Measurements from ENCODE around the gene TBC1D22A. TPM values are rescaled to one million over a fixed set of nuclear protein-coding genes. Genes with fewer than 3 reads are reported as not detected.

TBC1D22A gene
- total RNA-seq, 6 experiments from 2014 or later = 20.4 to 24.1 (median 22.2) TPM

DNA sequence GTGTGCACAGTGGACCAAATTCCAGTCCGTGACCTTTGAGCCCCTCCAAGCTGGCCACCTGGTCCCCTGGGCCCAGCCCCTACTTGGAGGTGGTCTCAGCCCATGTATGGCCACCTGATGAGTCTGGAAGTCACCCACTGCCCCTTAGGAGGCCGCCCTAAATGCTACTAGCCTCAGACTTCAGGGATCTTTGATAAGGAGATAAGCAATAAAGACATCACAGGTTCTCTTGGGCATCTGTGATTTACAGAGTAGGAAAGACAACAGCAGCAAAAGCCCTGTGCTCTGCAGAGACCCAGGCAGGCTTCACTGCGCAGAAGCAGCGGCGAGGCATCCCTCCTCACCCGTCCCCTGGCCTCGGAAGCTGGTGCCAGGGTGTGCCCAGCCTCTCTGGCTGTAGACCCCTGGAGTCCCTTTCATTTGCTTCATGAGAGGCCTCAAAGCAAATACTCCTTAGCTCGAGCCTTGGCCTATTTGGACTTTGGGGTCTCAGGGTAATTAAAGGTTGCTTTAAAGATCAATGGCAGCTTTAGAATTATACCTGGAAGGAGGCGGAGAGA lies 360.1 kb downstream of the TBC1D22A start:
- Mint-ChIP-seq H3K9me3 (no peaks in the 10 kb centered on the region), H3K27ac (no peak overlapping the region), H3K27me3 (ENCODE audit: insufficient read depth) (no peaks in the 10 kb centered on the region; the same call in none of the 2 replicates), H3K36me3 (ENCODE audit: low read depth) (no peaks in the 10 kb centered on the region), H3K4me3 (no peak overlapping the region), H3K4me1 (ENCODE audit: low read depth) (no peaks in the 10 kb centered on the region)
- DNase-seq = no peak
- TF ChIP-seq, protein P1, sequence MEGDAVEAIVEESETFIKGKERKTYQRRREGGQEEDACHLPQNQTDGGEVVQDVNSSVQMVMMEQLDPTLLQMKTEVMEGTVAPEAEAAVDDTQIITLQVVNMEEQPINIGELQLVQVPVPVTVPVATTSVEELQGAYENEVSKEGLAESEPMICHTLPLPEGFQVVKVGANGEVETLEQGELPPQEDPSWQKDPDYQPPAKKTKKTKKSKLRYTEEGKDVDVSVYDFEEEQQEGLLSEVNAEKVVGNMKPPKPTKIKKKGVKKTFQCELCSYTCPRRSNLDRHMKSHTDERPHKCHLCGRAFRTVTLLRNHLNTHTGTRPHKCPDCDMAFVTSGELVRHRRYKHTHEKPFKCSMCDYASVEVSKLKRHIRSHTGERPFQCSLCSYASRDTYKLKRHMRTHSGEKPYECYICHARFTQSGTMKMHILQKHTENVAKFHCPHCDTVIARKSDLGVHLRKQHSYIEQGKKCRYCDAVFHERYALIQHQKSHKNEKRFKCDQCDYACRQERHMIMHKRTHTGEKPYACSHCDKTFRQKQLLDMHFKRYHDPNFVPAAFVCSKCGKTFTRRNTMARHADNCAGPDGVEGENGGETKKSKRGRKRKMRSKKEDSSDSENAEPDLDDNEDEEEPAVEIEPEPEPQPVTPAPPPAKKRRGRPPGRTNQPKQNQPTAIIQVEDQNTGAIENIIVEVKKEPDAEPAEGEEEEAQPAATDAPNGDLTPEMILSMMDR (IDR thresholded peaks at IDR 0.05) = no peak

DNA sequence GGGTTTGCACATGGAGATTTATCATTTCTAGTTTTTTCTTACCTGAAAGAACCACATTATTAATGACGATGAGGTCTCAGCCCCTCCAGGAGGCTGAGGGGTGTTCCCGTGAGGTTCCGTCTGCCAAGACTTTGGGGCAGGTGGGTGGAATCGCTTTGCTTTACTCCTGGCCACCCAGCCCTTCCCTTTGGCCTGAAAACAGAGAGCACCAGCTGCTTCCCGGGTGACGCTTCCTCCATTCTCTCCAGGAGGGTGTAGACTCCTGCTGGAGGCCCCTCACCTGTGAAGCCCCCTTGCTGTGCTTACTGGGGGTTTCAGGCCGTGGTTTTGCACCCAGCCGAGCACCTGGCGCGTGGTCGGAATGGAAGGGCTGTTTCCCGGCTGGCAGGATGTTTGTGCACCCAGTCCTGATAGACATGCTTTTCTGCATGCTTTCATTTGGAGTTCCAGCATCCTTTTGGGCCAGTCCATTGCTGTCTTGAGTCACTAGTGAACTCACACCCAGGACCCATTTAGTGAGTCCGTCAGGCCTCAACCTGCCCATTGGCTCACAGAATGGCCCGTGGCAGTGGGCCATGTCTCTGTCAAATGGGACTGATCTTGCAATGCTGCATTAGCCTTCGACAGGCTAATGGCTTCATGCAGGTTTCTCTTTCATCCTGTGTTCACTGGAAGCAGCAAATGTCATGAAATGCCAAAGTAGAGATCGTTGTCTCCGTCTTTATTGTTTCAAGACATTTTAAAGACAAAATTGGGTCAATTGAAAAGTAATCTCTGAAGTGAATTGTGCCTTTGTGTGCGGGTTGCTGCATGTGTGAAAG lies 360.8 kb downstream of the TBC1D22A start:
- TF ChIP-seq, protein P1 (IDR thresholded peaks at IDR 0.05) = no peak
- Mint-ChIP-seq H3K27ac (no peak overlapping the region), H3K4me3 (no peak overlapping the region), H3K36me3 (ENCODE audit: low read depth) (no peaks in the 10 kb centered on the region), H3K9me3 (no peaks in the 10 kb centered on the region), H3K27me3 (ENCODE audit: insufficient read depth) (no peaks in the 10 kb centered on the region; the same call in none of the 2 replicates), H3K4me1 (ENCODE audit: low read depth) (no peaks in the 10 kb centered on the region)
- no peak for DNase-seq

DNA sequence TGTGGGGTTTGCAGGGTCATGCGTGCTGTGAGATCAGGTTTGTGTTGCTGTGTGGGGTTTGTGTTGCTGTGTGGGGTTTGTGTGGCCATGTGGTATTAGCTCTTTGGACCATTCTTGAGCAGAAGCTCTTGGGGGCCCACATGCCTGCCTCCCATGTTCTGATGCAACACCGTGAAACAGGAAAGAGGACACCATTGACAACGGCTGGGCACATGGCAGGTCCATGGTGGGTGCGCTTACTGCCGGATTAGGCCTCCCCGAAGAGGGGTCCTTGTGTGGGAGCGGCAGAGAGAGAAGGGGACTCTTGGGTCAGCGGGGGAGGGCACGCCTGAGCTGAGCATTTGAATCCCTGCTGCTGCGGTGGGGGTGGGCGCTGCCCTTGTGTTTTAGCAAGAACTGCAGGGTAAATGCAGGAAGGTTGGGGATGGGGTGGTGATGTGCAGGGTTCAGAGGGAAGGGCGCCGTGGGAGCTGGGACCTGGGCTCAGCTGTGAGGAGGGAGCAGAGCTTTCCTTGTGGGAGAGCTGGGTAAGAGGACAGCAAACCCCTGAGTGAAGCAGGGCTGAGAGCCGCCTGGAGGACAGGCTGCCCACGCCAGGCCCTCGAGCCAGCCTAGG lies 361.5 kb downstream of the TBC1D22A start:
- Mint-ChIP-seq H3K4me3 (no peak overlapping the region), H3K4me1 (ENCODE audit: low read depth) (no peaks in the 10 kb centered on the region), H3K27me3 (ENCODE audit: insufficient read depth) (peaks cover 3% of the 10 kb centered on the region), H3K9me3 (no peaks in the 10 kb centered on the region), H3K27ac (no peak overlapping the region), H3K36me3 (ENCODE audit: low read depth) (no peaks in the 10 kb centered on the region)
- TF ChIP-seq, protein P1 (IDR thresholded peaks at IDR 0.05) = no peak
- no peak for DNase-seq

DNA sequence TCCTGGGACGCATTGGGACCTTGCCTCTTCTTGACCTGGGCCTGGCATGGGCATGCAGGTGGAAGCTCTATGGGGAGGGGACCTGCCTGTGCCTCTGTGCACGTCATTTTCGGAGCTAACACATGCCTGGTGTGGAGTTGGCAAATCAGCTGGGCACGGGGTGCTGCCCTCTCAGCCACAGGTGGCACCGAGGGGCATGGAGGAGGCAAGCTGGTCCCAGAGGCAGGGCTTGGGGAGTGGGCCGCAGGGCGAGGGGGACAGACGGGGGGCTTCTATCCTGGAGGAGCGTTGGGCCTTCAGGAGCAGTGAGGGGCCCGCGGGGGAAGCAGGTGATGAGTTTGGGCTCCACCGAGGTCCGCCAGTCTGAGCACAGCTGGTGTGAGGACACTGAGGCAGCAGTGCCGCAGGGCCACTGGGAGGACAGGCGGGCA lies 362.0 kb downstream of the TBC1D22A start:
- Mint-ChIP-seq H3K27me3 (ENCODE audit: insufficient read depth) (peaks cover 3% of the 10 kb centered on the region), H3K36me3 (ENCODE audit: low read depth) (no peaks in the 10 kb centered on the region), H3K27ac (no peak overlapping the region), H3K9me3 (no peaks in the 10 kb centered on the region), H3K4me1 (ENCODE audit: low read depth) (no peaks in the 10 kb centered on the region), H3K4me3 (no peak overlapping the region)
- DNase-seq = no peak
- TF ChIP-seq, protein P1 (IDR thresholded peaks at IDR 0.05) = no peak

DNA sequence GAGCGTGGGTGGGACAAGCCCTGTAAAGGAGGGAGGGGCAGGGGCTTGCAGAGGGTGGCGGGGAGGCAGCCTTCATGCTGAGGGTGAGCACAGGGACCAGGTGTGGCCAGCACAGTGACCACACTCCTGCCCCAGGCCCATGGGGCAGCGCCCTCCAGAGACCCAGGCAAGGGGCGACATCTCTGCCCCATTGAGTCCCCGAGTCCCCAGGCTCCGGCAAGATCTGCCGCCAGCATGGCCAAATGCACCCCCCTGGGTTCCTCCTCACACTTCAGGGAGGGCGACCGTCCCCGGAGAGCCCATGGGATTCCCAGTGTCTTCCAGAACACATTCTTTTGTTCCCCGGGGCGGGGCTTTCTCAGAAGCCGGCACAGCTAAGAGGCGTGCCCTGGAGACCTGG lies 362.5 kb downstream of the TBC1D22A start:
- TF ChIP-seq, protein P1 (IDR thresholded peaks at IDR 0.05) = no peak
- Mint-ChIP-seq H3K4me3 (no peak overlapping the region), H3K4me1 (ENCODE audit: low read depth) (no peaks in the 10 kb centered on the region; the same call in 1 of the 2 replicates), H3K36me3 (ENCODE audit: low read depth) (no peaks in the 10 kb centered on the region), H3K27me3 (ENCODE audit: insufficient read depth) (peaks cover 3% of the 10 kb centered on the region), H3K27ac (no peak overlapping the region), H3K9me3 (no peaks in the 10 kb centered on the region)
- no peak for DNase-seq

Measured in HFFc6 (cell line).